Smooth muscle cell of trachea (primary cell): ENCODE data around the gene RET. TPM values are rescaled to one million over a fixed set of nuclear protein-coding genes. Genes with fewer than 3 reads are reported as not detected.

Experiments
- total RNA-seq: library from RNA; depleted of rRNA; stranded (reverse); fragments of >200 nt; gene quantifications from 2 replicates; pipeline ENCODE4 v1.2.1, GENCODE V29; 2014

The RET gene
- 1.6 and 1.8 TPM in 2 replicates for total RNA-seq

GRCh38 chr10:43076876-43077420, at the start of gene RET:
RET (plus strand) TSS chr10:43077069; CDS start chr10:43077259, 190 bp downstream.

DNA sequence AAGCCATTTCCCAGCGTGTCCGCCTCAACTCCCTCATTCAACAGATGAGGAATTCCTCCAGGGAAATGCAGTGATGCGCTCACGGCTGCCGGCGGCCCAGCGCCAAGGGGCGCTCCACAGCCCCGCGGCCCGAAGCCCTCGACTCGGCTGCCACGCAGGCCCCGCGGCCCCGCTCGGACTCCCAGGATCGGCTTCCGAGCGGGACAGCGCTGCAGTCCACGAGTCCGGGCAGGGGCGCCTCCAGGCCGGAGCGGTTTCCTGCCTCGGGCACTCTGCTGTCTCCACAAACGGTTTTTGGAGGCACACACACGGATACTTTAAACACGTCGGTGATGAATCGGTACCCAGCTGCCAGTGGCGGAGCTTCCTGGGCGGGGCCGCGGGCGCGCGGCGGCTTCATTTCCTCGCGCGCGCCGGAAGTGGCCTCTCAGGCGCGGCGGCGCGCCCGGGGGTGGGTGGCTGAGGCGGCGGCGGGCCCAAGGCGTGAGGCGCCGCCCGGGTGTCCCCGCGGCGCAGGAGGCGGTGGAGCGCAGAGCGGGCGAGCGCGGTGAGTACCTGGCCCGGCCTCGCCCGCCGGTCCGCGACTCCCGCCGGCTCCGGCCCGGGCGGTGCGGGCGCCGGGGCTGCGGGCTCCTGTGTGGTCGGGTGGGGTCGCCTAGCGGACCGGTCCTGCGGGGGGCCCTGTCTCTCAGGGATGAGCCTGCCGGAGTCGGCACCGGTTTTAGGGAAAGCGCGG, 61.3 kb downstream of the RET start, which contains the start of gene CSGALNACT2:
Gene CSGALNACT2 (plus strand): TSS at position 425 of the 736 bp plus-strand sequence. CDS start 16,705 bp downstream, outside the sequence.

Other genes with a start within 250 kb of the RET start
- 21.7 and 25.0 TPM in 2 replicates for gene CSGALNACT2, start 61.4 kb downstream of the RET start, total RNA-seq
- gene RASGEF1A, start 190.0 kb downstream of the RET start, total RNA-seq: 5.5 and 8.4 TPM in 2 replicates